ENCODE data around the gene ATF7IP. TPM values are rescaled to one million over a fixed set of nuclear protein-coding genes. Genes with fewer than 3 reads are reported as not detected.
"Not testable (repeated sequence)": the region's sequence is repeated elsewhere in the genome, so short reads cannot be mapped to it uniquely, and the experiment has no call there.

The ATF7IP gene
- total and polyA plus RNA-seq, 3 donors from 2014 or later, result 71.0 to 84.6 (median 77.1) TPM

- Histone ChIP-seq H3K9me3 (no peaks in the 10 kb centered on the region), H3K4me3 (no peak overlapping the region), H3K4me1 (no peaks in the 10 kb centered on the region), H3K36me3 (ENCODE audit: low read depth, missing control alignments) (no peaks in the 10 kb centered on the region), H3K27me3 (no peaks in the 10 kb centered on the region), H3K27ac (no peak overlapping the region)
- intact Hi-C loops (cut with DNase I; ENCODE audit: low total_unique reads), result no loop called here
- no peak for TF ChIP-seq CTCF (IDR thresholded peaks at IDR 0.05)
- no peak for DNase-seq
- 44 to 69% methylated on average over 1 of the region's 1 CpG for WGBS, 2 donors
Measured at GRCh38 chr12:14403293-14403692, 37.8 kb downstream of the ATF7IP start.

GRCh38 chr12:14403711-14404196, 38.3 kb downstream of the ATF7IP start:
- intact Hi-C loops (cut with DNase I; ENCODE audit: low total_unique reads), result no loop called here

GRCh38 chr12:14405407-14405806, 39.9 kb downstream of the ATF7IP start:
- H3K4me3 ChIP-seq, H3K27ac ChIP-seq: not testable (repeated sequence)
- 83 to 92% methylated on average over 2 of the region's 2 CpGs for WGBS, 2 donors

More at GRCh38 chr12:14403711-14404196, 38.3 kb downstream of the ATF7IP start:
- Histone ChIP-seq H3K9me3 (no peaks in the 10 kb centered on the region), H3K4me1 (no peaks in the 10 kb centered on the region), H3K36me3 (ENCODE audit: low read depth, missing control alignments) (no peaks in the 10 kb centered on the region), H3K27me3 (no peaks in the 10 kb centered on the region), H3K4me3 (no peak overlapping the region), H3K27ac (peak overlapping the region in 1 of 2 donors; percentile 5)
- DNase-seq, result no peak
- TF ChIP-seq CTCF (IDR thresholded peaks at IDR 0.05) (no peak), POLR2A (IDR thresholded peaks at IDR 0.05) (no peak)
- 46 to 72% methylated on average over 1 of the region's 1 CpG for WGBS, 2 donors

GRCh38 chr12:14408208-14408607, 42.7 kb downstream of the ATF7IP start:
- H3K9me3 ChIP-seq, result no peaks in the 10 kb centered on the region
- intact Hi-C loops (cut with DNase I; ENCODE audit: low total_unique reads), result no loop called here
- DNase-seq, result no peak
- H3K27ac ChIP-seq, result no peak overlapping the region
- no peak overlapping the region for H3K4me3 ChIP-seq
- H3K36me3 ChIP-seq (ENCODE audit: low read depth, missing control alignments), result no peaks in the 10 kb centered on the region
- no peaks in the 10 kb centered on the region for H3K27me3 ChIP-seq
- no peak for TF ChIP-seq CTCF (IDR thresholded peaks at IDR 0.05)
- no peak for TF ChIP-seq POLR2A (IDR thresholded peaks at IDR 0.05)
- H3K4me1 ChIP-seq, result no peaks in the 10 kb centered on the region
- WGBS, 2 donors, result 57 to 73% methylated on average over 1 of the region's 1 CpG

More at GRCh38 chr12:14405407-14405806, 39.9 kb downstream of the ATF7IP start:
- H3K4me1 ChIP-seq; intact Hi-C loops (cut with DNase I; ENCODE audit: low total_unique reads); H3K36me3 ChIP-seq (ENCODE audit: low read depth, missing control alignments); H3K27me3 ChIP-seq; H3K9me3 ChIP-seq; DNase-seq: not testable (repeated sequence)

GRCh38 chr12:14410177-14410576, 44.7 kb downstream of the ATF7IP start:
- H3K36me3 ChIP-seq (ENCODE audit: low read depth, missing control alignments), result no peaks in the 10 kb centered on the region
- DNase-seq, result no peak
- intact Hi-C loops (cut with DNase I; ENCODE audit: low total_unique reads), result no loop called here
- TF ChIP-seq POLR2A (IDR thresholded peaks at IDR 0.05) (no peak), CTCF (IDR thresholded peaks at IDR 0.05) (no peak)
- H3K4me3 ChIP-seq, result no peak overlapping the region
- H3K27ac ChIP-seq, result no peak overlapping the region
- H3K4me1 ChIP-seq, result no peaks in the 10 kb centered on the region
- WGBS, 2 donors, result 91 to 95% methylated on average over 5 of the region's 5 CpGs
- H3K27me3 ChIP-seq, result no peaks in the 10 kb centered on the region
- no peaks in the 10 kb centered on the region for H3K9me3 ChIP-seq
